Stimulated activated CD4-positive, alpha-beta T cell treated with anti-CD3 and anti-CD28 coated beads, Interleukin-4, amount 100 ng/mL, for 1 hour (primary cell): Measurements from ENCODE around the gene KLHL2.
"Not testable (repeated sequence)": the region's sequence is repeated elsewhere in the genome, so short reads cannot be mapped to it uniquely, and the experiment has no call there.

Source experiments
- DNase-seq: peaks from one replicate; pipeline ENCODE4 v3.0.0-alpha.2; 2020

The KLHL2 gene

GRCh38 chr4:165203541-165204461 is 3.6 kb upstream of the KLHL2 start:
- DNase-seq = no peak

GRCh38 chr4:165204462-165204830 is 2.9 kb upstream of the KLHL2 start:
- DNase-seq = no peak

- DNase-seq = no peak
Measured at GRCh38 chr4:165207016-165207430, 338 bp upstream of the KLHL2 start.

GRCh38 chr4:165208221-165208652 is 876 bp downstream of the KLHL2 start:
- DNase-seq = no peak

GRCh38 chr4:165208741-165209388 is 1.5 kb downstream of the KLHL2 start:
- no peak for DNase-seq

GRCh38 chr4:165209796-165210195 is 2.4 kb downstream of the KLHL2 start:
- DNase-seq = no peak

GRCh38 chr4:165210566-165210965 is 3.2 kb downstream of the KLHL2 start:
- no peak for DNase-seq

- DNase-seq = not testable (repeated sequence)
Measured at GRCh38 chr4:165212647-165213046, 5.3 kb downstream of the KLHL2 start.

- not testable (repeated sequence) for DNase-seq
Measured at GRCh38 chr4:165213404-165213803, 6.0 kb downstream of the KLHL2 start.

GRCh38 chr4:165213991-165214709 is 6.8 kb downstream of the KLHL2 start:
- not testable (repeated sequence) for DNase-seq

- DNase-seq = peak; percentile 9
Measured at GRCh38 chr4:165215034-165215751, 7.8 kb downstream of the KLHL2 start.

- DNase-seq = not testable (repeated sequence)
Measured at GRCh38 chr4:165215761-165216487, 8.6 kb downstream of the KLHL2 start.

GRCh38 chr4:165217325-165217724 is 10.0 kb downstream of the KLHL2 start:
- DNase-seq = no peak

- not testable (repeated sequence) for DNase-seq
Measured at GRCh38 chr4:165221306-165221705, 13.9 kb downstream of the KLHL2 start.

GRCh38 chr4:165221993-165222650 is 14.8 kb downstream of the KLHL2 start:
- not testable (repeated sequence) for DNase-seq

- DNase-seq = no peak
Measured at GRCh38 chr4:165222651-165222994, 15.3 kb downstream of the KLHL2 start.

GRCh38 chr4:165227401-165227800 is 20.0 kb downstream of the KLHL2 start:
- DNase-seq = not testable (repeated sequence)

GRCh38 chr4:165229490-165230200 is 22.3 kb downstream of the KLHL2 start:
- not testable (repeated sequence) for DNase-seq

GRCh38 chr4:165232623-165233433 is 25.5 kb downstream of the KLHL2 start:
- DNase-seq = not testable (repeated sequence)

GRCh38 chr4:165234766-165235165 is 27.4 kb downstream of the KLHL2 start:
- no peak for DNase-seq
